Eye (tissue), 1 donor: ENCODE data around the gene NCBP3.

Experiments
- DNase-seq: peaks from one replicate; pipeline ENCODE4 v3.0.0-alpha.2; 2015

Gene NCBP3

GRCh38 chr17:3845621-3846436 lies at the start of gene NCBP3:
NCBP3 (minus strand) TSS chr17:3846246; CDS start chr17:3846223, 23 bp downstream.
- peak; percentile 97 for DNase-seq

GRCh38 chr17:3895354-3895753 lies 49.3 kb upstream of the NCBP3 start:
- DNase-seq, result no peak

- DNase-seq, result no peak
These were observed 48.9 kb upstream of the NCBP3 start for GRCh38 chr17:3894911-3895343.

- DNase-seq, result no peak
These were observed 48.1 kb upstream of the NCBP3 start for GRCh38 chr17:3894188-3894587.

- no peak for DNase-seq
These were observed 47.7 kb upstream of the NCBP3 start for GRCh38 chr17:3893720-3894116.

GRCh38 chr17:3893003-3893719 lies 47.1 kb upstream of the NCBP3 start, which contains the start of gene CAMKK1:
CAMKK1 (minus strand) TSS chr17:3893053; CDS start chr17:3885687, 7,366 bp downstream.
- peak; percentile 93 for DNase-seq

GRCh38 chr17:3892095-3892998 lies 46.3 kb upstream of the NCBP3 start:
- DNase-seq, result peak; percentile 77

- DNase-seq, result no peak
These were observed 45.6 kb upstream of the NCBP3 start for GRCh38 chr17:3891626-3892094.

- DNase-seq, result no peak
These were observed 44.8 kb upstream of the NCBP3 start for GRCh38 chr17:3890878-3891219.

GRCh38 chr17:3890082-3890877 lies 44.2 kb upstream of the NCBP3 start:
- DNase-seq, result peak; percentile 51

- no peak for DNase-seq
These were observed 43.4 kb upstream of the NCBP3 start for GRCh38 chr17:3889325-3890012.

- DNase-seq, result peak; percentile 81
These were observed 42.5 kb upstream of the NCBP3 start for GRCh38 chr17:3888343-3889171.

- DNase-seq, result no peak
These were observed 41.8 kb upstream of the NCBP3 start for GRCh38 chr17:3887804-3888203.

- DNase-seq, result no peak
These were observed 41.3 kb upstream of the NCBP3 start for GRCh38 chr17:3887394-3887793.

- no peak for DNase-seq
These were observed 40.7 kb upstream of the NCBP3 start for GRCh38 chr17:3886776-3887175.

- DNase-seq, result no peak
These were observed 39.9 kb upstream of the NCBP3 start for GRCh38 chr17:3885970-3886369.

- DNase-seq, result no peak
These were observed 39.2 kb upstream of the NCBP3 start for GRCh38 chr17:3885271-3885670.

- no peak for DNase-seq
These were observed 38.1 kb upstream of the NCBP3 start for GRCh38 chr17:3884188-3884587.

- no peak for DNase-seq
These were observed 36.2 kb upstream of the NCBP3 start for GRCh38 chr17:3882276-3882675.

- DNase-seq, result no peak
These were observed 34.9 kb upstream of the NCBP3 start for GRCh38 chr17:3880983-3881382.
